NB4 (cell line): ENCODE data around the gene CD3G.

Experiments
- CTCF ChIP-seq: IDR thresholded peaks from one replicate; pipeline ENCODE4 v1.5.1; 2012; ENCODE audit warnings: low read depth, low read length
- MAX ChIP-seq: IDR thresholded peaks from 2 replicates; pipeline ENCODE4 v1.6.1; 2011; ENCODE audit warnings: low read depth, low read length
- MYC ChIP-seq: IDR thresholded peaks from 2 replicates; pipeline ENCODE4 v1.6.1; 2011; ENCODE audit warnings: low read depth, low read length
- POLR2A ChIP-seq: IDR thresholded peaks from 2 replicates; pipeline ENCODE4 v1.6.1; 2011; ENCODE audit warnings: mild to moderate bottlenecking; ENCODE audit not compliant: insufficient read length; ENCODE audit errors: extremely low read depth

GRCh38 chr11:118353084-118353710 is 9.1 kb downstream of the CD3G start:
- TF ChIP-seq CTCF (peak; percentile 28), MAX (no peak), MYC (no peak), POLR2A (no peak)
